Activated CD4-positive, alpha-beta T cell treated with anti-CD3 and anti-CD28 coated beads, Interleukin-2, Interleukin-6, amounts not matched to agents 100 ng/mL and 50 ng/mL, durations not matched to agents 16 hours and 8 hours (primary cell): Measurements from ENCODE around the gene ZBTB16.

Experiments used
- DNase-seq: peaks from one replicate; pipeline ENCODE4 v3.0.0-alpha.2; 2020

ZBTB16 gene

DNA sequence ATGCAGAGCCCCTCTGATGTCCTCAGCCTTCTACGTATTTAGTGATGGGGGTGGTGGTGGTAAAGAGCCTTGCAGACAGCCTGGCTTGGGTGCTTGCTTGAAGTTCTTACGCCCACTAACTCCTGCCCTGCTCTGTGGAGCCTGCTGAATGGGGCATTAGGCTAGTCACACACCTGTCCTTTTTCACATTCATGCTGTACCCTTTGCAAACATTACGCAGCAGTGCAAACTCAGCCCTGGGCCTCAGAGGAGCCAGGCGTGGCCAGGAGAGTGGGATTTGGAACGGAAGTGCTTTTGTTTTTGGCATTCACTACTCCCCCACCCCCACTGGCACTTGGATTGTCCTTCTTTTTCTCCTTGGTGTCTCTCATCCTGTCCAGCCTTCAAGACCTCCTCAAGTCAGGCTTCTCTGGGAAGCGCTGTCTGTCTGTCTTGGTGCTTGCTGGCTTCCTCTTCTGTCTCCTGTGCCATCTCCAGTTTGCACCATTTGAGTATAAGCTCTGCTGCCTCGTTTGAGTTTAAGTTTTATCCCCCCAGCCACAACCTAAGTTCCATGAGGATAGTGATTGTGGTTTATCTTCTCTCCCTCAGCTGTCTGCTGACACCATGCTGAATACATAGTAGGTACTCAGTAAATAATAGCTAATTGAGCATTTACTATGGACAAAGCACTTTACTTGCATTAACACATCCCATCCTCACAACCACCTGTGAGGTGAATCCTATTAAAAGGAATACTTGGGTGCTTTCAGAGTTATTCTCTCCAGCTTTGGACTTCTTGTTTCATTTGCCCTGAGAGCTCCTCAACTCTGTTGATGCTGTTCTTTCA, 26.7 kb downstream of the ZBTB16 start:
- no peak for DNase-seq

DNA sequence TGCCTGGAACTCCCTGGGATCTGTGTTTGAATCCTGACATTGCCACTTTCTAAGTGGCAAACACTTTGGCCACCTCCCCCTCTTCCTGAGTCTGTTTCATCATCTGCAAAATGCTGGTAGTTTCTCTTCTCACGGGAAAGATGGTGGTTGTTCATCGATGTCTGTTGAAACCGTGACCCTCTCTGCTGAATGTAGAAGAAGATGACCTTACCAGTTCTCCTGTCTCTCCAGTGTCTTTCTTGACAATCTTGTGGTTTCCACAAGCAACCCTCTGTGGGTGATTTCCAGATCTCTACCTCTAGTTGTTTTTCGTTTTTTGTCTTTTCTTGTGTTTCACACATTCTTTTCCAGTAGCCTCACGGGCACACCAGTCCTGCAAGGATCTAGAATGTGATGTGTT, 27.5 kb downstream of the ZBTB16 start:
- peak; percentile 30 for DNase-seq

DNA sequence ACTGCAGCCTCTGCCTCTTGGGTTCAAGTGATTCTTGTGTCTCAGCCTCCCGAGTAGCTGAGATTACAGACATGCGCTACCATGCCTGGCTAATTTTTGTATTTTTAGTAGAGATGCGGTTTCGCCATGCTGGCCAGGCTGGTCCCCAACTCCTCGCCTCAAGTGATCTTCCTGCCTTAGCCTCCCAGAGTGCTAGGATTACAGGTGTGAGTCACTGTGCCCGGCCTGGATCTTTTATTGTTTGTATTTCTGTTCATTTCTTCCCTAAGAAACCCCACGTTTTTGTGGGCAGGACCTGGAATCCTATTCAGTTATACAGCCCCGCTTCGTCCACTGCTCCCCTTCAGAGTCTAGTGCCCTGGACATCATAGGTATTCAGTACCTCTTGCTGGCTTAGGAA, 28.7 kb downstream of the ZBTB16 start:
- no peak for DNase-seq

DNA sequence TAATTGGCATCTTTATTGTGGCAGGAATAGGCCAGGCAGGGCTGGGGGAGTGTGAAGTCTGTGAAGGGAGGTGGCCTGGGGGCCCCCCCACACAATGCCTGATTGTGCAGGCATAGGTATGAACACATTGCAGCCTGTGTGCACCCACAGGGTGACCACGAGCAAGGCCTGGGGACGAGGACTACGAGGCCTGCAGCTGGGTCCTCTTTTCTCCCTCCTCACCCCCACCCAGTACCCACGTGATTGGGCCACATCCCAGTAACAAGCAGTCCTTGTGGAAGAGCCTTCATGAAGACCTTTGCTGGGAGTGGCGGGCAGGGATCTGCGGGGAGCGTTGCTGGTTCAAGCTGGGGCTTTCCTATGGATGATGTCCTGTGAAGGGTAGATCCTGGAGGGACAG, 29.3 kb downstream of the ZBTB16 start:
- DNase-seq: no peak

DNA sequence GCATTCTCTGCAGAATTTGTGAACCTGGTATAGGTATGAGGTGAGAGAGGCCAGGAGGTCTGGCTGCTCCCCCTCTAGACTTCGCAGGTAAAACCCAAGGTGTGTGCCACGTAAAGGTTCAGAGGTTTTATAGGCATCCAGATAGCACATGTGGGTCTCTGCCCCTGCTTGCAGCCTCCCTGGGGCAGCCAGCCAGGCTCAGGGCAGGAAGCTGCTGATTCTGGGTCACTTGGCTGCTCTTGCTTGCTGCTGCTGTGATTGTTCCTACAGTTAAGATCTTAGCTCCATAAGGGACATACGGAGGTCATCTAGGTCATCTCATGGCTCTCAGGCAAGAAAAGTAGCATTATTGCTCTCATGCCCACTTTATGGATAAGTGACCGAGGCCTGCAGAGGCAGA, 30.2 kb downstream of the ZBTB16 start:
- DNase-seq: no peak

DNA sequence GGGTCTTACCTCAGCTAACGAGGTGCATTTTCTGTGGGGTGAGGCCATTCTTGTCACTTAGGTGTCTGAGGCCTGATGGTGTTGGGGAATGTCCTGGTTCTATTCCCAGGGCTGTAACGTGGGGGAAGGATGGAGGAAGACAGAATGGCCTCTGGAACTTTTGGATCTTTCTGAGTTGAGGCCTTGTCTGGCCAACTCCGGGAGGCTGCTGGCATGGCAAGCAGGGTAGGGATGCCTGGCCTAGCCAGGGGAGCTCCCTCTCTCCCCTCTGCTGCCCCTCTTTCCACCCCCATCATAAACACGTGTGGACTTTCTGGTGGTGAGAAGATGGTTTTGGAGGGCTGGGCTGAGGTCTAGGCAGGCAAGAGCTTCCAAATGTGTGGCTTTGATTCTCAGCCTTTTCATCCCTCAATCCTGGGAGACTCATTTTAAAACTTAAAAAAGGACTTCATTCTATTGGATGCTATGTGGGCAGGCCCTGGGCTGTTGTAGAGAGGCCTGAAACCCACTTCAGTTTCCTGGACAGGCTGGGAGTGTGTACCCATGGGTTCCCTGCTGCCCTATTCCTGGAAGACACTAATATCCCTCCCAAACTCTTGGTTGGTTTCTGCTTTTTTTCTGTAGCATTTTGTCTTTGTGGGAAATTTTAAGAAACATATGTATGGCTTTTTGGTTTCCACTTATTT, 30.9 kb downstream of the ZBTB16 start:
- no peak for DNase-seq

DNA sequence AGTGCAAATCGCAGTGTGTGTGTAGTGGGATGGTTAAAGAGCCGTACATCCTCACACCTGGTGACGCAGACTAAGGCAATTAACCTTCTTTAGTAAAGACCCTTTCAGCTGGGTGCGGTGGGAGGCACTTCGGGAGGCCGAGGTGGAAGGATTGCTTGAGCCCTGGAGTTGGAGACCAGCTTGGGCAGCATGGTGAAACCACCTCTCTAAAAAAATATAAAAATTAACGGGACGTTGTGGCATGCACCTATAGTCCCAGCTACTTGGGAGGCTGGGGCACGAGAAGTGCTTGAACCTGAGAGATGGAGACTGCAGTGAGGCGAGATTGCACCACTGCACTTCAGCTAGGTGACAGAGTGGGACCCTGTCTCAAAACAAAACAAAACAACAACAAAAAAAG, 31.5 kb downstream of the ZBTB16 start:
- no peak for DNase-seq

DNA sequence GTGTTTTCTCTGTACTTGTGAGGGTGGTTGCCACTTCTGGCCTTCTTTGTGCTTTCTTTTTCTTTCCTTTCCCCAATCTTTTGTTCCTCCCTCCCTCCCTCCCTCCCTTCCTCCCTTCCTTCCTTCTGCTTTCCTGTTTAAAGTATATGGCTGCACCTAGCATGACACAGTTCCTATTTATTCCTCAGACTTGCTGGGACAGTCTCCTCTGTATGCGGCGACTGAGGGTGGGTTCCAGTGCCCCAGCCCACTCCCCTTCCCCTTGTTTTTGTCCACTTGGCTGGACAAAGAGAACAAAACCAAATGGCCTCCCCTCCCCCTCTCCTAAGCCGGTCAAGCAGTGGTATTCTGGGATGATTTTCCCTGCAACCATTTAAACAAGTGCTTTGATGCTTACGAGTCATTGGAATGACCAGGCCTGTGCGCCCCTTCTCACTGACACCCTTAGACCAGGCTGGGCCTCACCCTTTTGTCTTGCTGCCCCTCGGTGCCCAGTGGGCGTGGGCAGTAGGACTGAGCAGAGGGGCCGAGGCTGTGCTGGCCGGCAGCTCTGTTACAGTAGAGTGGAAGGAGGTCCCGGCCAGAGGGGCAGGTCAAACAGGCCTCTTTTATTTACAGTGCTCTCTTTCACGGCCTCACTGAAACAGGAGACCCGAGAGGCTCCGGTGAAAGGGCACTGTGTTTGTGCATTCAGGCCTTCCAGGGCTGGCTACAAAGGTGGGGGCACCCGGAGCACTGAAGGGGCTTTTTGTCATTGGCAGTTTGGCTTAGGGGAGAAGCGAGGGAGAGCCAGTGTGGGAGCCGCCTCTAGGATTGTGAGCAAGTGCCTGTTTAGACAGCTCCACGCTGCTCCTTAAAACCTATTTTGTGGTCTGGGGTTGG, 32.2 kb downstream of the ZBTB16 start:
- no peak for DNase-seq

DNA sequence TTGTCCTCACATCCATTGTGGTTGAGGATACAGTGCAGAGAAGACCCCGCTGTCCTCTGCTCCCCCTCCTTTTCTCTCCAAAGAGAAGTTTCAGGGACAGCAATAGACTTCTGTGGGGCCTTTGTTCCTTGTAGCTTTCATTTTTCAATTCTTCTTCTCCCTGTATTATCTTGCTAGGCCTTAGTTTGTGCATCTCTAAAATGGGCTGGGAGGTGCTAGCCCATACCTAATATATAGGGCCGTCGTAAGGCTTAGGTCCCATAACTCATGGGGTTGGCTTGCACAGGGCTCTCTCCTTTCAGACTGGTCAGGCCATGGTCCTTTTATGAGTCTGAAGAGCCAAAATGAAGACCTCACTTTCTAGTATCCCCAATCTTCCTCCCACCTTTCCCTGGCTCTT, 33.0 kb downstream of the ZBTB16 start:
- no peak for DNase-seq

DNA sequence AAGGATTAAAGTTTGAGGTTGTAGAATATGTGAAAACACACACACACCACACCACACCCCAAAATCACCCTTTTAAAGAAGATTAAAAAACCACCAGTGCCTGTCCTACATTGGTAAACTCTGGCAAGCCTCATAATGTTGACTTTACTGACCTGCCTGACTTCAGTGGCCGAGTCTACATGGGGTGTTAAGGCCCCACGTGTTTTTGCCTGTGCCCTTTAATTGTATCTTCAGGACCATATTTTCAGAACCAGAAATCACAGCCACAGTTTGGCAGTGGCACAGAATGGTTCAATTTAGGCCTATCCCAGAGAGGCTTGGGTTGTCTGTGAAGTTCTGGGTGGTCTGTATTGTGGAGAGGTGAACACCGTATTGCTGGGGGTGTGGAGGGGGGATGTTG, 33.4 kb downstream of the ZBTB16 start:
- DNase-seq: no peak

DNA sequence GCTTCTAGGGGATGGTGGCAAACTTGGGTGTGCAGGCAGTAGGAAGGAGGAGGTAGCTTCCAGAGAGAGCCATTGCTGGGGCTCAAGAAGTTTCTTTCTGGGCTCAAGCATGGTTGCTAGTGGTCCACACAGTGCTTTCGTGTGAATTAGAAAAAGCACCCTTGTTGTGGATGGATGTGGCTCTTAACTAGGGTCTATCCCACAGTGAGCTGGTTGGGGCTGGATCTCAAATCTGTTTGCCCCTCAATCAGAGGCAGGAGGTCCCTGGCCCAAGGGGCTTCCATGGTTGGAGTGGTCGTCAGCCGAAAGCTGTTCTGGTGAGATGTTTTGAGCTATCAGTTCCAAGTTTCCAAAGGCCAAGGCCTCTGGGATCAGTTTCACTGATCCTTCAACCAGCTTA, 35.0 kb downstream of the ZBTB16 start:
- DNase-seq: no peak

DNA sequence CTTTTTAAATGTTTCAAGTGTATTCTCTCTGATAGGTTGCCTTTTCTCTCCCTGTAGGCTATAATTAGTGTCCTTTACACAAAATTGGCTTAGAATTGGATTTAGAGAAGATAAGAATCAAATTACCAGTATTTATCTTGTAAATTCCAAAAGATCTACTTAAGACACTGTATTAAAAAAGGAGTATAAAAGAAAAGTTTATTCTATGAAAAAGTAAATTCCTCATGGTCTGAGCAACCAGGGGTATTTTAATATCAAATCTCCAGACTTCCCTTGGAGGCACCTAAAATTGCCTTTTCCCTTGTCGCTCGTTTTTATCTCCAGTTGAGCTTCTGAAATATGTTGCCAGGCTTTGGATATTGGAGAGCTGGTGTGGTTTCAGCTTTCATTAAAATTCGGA, 36.4 kb downstream of the ZBTB16 start:
- DNase-seq: no peak

DNA sequence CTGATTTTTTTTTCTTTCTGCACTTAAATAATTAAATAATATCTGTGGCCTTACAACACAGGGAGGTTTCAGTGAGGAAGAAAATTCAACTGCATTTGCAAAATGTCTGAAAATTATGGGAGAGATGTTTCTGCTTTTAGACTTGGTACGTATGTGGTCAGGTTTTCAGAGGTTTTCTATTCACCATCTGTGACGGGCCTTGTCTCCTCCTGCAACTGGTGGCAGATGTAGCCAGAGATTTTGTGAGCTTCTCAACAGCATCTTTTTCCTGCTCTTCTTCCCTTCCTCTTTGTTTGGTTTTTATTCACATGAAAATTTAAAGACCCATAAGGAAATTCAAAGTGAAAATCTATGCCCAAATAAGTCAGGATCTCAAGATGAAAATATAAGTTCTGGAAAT, 38.3 kb downstream of the ZBTB16 start:
- no peak for DNase-seq

DNA sequence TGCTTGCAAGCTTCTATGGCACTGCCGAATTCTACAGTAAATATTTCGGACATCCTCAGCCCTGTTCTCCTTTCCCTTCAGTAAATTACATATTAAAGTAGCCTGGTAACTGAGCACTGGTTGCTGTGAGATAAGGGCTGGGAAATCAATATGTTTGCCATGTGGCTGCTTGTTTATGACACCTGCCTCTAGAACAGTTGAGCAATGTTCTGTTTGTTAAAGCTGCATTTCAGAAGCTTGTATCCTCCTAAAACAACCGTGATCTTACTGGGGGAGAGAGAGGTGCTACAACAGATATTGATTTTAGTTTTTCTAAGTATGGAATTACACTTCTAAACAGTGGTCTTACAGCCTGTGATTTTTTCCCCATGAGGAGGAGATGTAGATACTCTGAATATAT, 39.4 kb downstream of the ZBTB16 start:
- DNase-seq: no peak

DNA sequence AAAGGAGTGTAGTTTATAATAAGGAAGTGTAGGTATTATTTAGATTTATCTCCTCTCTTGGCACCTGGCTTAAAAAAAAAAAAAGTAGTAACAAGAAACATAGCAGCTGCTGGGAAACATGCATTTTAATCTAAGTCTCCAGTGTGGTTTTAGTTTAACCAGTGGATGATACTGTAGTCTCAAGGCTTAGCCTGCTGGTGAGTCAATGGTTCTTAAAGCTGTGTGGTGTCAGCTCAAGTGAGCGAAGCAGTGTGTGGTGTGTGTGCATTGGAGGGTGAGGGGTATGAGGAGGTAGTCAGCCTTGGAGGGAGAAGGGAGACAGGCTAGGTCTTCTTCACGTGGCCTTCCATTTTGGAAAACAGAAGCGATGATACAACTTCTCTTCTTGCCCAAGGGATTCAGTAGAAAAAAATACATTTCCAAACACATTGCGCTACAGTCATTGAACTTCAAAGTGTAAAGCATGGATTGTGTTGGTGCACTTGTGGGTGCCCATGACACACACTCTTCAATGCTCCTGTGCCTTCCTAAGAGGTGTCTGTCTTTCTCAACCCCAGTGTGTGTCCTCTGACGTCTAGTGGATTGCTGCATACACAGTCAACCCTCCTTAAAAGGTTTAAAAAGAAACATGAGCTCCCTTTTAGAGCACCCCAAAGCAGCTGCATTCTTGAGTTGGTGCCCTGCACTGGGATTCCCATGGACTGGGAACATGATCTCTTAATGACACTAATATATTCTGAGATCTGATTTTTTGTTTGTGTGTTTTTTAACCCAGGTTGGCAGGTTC, 40.1 kb downstream of the ZBTB16 start:
- DNase-seq: no peak

DNA sequence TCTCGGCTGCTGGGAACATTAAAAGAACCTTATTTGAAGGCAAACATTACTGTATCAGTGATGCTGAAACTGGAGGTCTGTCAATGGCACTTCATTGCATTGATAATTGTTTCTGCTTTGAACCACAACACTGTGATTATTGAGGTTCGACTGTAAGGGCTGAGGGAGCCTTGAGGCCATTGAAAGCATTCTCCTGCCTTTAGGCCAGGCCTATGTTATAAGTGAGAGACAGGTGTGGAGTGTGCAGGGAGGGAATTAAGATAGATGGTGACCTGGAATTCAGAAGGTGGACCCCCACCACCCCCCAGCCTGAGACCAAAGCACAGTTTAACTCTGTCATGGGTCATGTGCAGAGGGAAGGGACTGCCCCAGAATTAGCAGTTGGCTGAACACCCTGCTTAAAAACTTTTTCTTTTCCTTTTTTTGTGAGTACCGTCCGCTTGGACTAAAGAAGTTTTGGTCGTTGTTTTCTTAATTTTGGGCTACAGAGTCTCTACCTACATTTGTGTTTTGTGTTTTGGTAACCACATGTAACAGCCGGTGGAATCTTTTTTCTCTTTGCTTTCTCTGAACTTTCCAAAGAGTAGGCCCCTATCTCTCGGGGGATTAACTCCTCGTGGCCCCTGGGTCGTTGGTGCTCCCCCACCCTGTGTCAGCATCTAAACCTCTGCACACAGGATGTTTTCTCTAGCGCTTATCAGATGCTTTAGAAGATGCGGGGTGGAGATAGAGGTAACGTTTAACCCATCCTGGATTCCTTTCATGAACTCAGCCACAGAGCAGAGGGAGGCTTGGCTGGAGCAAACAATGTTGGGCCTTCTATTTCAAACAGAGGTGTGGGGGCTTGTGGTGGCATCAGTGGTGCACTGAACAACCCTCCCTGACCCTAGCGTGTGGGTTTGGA, 43.7 kb downstream of the ZBTB16 start:
- DNase-seq: peak; percentile 29

DNA sequence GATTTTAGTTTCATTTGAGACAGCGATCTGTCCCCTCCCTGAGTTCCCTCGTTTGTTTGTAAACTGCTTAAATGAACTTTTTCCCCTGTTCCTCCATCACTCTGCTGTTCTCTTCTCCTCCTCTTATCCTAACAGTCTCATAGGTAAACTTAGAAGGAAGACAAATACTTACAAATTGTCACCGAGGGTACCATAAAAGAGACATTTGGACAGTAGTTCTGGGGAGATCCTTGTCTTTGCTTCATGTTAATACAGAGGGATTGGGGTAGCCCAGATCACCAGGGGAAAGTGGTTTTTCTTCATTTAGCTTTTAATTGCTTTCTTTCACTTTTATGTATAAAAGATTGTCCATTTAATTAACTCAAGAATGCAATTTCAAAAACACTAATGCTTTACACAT, 46.1 kb downstream of the ZBTB16 start:
- no peak for DNase-seq

DNA sequence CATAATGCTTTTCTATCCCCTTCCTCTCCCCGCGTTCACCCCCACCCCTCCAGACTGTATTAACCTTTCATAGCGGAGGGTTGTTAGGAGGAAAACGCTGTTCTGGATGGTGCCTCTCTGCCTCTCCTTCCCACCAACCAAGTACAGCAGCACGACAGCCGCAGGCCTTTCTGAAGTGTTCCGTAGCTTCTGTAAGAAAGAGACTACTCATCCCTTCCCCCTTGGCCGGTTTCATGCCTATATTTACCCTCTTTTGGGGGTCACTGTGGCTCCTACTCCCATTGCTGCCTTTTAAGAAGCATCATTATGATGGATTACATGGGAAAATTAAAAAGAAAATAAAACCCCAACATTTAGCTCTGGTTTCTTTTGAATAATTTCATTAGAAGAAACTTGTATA, 46.5 kb downstream of the ZBTB16 start:
- DNase-seq: no peak

DNA sequence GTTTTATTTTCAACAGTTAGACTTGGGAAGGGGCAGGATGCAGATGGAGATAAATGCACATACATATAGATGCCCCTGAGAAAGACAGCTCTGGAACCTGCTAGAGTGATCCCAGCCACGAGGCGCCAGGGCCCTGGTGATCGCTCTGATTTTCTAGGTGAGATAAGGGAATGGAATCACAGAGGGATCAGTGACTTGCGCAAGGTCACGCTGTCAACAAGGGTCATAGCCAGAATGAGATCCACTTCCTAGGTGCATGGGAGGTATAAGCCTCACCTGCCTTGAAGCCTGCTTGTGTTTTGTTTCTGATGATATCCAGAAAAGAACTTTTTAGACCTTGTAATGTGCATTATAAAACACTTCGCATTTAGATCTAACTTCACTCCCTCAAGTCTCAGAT, 47.5 kb downstream of the ZBTB16 start:
- DNase-seq: no peak

DNA sequence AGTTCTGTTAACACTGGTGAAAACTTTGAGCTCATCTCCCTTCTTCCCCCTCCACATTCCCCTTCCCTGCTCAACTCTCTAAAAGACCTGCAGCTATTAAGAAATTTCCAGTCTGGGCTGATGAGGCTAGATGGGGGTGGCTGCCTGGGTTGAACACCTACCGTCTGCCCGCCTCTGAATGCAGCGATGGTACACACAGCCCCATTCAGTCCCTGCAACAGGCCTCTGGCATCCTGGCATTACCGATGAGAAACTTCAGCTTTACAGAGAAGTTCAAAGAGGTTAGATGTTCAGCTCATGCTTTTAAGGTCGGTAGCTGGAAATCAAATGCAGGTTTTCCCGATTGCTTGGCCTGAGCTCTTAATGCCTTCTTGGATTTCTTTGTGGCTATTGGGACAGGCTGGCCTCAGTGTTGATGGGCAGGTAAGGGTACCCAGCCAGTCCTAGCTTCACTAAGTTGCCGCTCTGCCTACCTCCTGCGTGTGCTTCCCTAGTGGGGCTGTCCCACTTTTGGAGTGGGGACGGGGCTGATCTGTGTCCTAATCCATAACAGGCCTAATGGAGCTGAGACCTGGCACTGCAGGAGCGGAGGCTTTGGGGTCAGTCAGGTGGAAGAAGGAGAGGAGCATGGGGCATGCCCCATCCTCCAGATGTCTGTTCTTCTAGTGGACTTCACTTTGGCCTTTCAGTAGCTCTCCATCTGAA, 49.1 kb downstream of the ZBTB16 start:
- DNase-seq: no peak
